Adrenal gland (tissue), 5 donors: ENCODE measurements around the gene ZNF281.

Experiments used
- POLR2A ChIP-seq, 2 donors: fragments of 450-650 bp; IDR thresholded peaks; one replicate each; pipeline ENCODE4 v1.6.1; 2017; ENCODE audit warnings: antibody characterized with exemption in 2 of 2, mild to moderate bottlenecking in 2 of 2, moderate library complexity in 1 of 2
- TF ChIP-seq, protein P1 (sequence below), 6 experiments: fragments of 450-650 bp in 4 of 6; fragments of 200-600 bp in 2 of 6; sonication (generic) in 1 of 6; IDR thresholded peaks; 1 replicate in 5 of 6; 2 replicates in 1 of 6; pipeline versions ENCODE4 v1.5.1 to v1.8.0; 2016 to 2021; ENCODE audit warnings: antibody characterized with exemption in 6 of 6, mild to moderate bottlenecking in 2 of 6, moderate library complexity in 1 of 6
- donor health status: DM: no; HTN: no; CAD: no.

DNA sequence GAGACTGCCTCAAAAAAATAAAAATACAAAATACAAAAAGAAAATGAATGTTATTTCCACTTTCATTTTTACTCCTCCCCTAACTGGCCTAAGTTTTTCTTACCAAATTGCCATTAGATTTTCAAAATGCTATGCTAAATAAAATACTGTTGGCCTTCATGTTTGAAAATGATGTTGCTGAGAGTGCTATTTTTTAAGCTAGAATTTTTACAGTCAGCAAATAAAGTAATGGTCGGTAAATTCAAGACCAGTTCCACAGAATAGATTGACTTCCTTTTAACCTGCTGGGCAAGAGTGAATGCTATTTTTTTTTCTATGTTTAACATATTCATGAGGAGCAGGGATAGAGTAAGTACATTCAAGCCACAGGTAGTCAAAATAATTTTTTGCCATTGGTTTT lies 31.7 kb downstream of the ZNF281 start:
- TF ChIP-seq, protein P1, sequence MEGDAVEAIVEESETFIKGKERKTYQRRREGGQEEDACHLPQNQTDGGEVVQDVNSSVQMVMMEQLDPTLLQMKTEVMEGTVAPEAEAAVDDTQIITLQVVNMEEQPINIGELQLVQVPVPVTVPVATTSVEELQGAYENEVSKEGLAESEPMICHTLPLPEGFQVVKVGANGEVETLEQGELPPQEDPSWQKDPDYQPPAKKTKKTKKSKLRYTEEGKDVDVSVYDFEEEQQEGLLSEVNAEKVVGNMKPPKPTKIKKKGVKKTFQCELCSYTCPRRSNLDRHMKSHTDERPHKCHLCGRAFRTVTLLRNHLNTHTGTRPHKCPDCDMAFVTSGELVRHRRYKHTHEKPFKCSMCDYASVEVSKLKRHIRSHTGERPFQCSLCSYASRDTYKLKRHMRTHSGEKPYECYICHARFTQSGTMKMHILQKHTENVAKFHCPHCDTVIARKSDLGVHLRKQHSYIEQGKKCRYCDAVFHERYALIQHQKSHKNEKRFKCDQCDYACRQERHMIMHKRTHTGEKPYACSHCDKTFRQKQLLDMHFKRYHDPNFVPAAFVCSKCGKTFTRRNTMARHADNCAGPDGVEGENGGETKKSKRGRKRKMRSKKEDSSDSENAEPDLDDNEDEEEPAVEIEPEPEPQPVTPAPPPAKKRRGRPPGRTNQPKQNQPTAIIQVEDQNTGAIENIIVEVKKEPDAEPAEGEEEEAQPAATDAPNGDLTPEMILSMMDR (IDR thresholded peaks at IDR 0.05): no peak
- no peak for TF ChIP-seq POLR2A (IDR thresholded peaks at IDR 0.05)
